Astrocyte of the spinal cord (primary cell): Measurements from ENCODE around the gene PLXNA3.

ENCODE experiments used
- DNase-seq: peaks from one replicate; pipeline ENCODE4 v3.0.0; 2011; ENCODE audit warnings: low read depth, low spot score
- H3K4me3 ChIP-seq: 2 replicates; pipeline ENCODE4 v1.5.1; 2011; ENCODE audit warnings: low read depth, mild to moderate bottlenecking, low read length, moderate library complexity
- CTCF ChIP-seq: IDR thresholded peaks from 2 replicates; pipeline ENCODE4 v1.5.1; 2012; ENCODE audit warnings: low read depth, mild to moderate bottlenecking, low read length, inconsistent platforms
- in situ Hi-C: cut with HindIII; loops from 2 replicates; pipeline ENCODE4 v1.10.0; 2017; ENCODE audit warnings: low sequenced_read_pairs

The PLXNA3 gene

GRCh38 chrX:154476821-154477220 is 18.7 kb downstream of the PLXNA3 start:
- in situ Hi-C loops, result no loop called here
- no peak for DNase-seq
- no peak for TF ChIP-seq CTCF
- H3K4me3 ChIP-seq, result no peak overlapping the region

DNA sequence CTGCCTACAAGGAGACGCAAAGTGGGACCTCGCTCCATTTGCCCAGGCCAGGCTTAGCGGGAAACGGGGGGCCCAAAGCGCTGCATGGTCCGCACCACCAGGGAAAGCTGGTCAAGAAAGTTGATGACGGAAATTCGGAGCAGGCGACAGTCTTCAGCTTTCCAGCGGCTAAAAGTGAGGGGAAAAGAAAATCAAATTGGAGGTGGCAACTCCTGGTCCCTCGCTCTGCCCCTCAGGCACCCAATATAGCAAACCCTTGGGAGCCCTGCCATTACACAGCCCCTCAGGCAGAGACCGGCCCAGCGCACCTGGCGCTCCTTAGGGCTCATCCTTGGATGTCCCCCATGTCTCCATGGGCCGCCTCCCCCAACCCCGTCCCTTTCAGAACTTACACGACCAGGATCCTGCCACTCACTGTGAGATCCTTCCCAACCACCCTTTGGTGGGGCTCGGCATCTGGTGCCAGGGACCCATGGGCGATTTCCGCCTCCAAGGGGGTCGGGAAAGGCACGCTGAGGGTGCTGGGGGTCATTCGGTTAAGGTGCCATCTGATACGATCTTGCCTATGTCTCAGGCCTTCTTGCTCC is 19.9 kb downstream of the PLXNA3 start:
- no peak for DNase-seq
- no peak for TF ChIP-seq CTCF
- in situ Hi-C loops, result no loop called here
- H3K4me3 ChIP-seq, result peak overlapping the region; percentile 51

- peak; percentile 88 for DNase-seq
- peak within 1 kb of the TSS; percentile 51 for H3K4me3 ChIP-seq
- no peak for TF ChIP-seq CTCF
- in situ Hi-C loops, result no loop called here
These were observed 20.9 kb downstream of the PLXNA3 start, which contains the start of gene LAGE3 for GRCh38 chrX:154478728-154479622. Gene LAGE3 (minus strand): TSS chrX:154479281. CDS start chrX:154478915, 366 bp downstream.

- in situ Hi-C loops, result no loop called here
- no peak for TF ChIP-seq CTCF
- DNase-seq, result no peak
- no peak overlapping the region for H3K4me3 ChIP-seq
These were observed 23.1 kb downstream of the PLXNA3 start for GRCh38 chrX:154481195-154481594.

DNA sequence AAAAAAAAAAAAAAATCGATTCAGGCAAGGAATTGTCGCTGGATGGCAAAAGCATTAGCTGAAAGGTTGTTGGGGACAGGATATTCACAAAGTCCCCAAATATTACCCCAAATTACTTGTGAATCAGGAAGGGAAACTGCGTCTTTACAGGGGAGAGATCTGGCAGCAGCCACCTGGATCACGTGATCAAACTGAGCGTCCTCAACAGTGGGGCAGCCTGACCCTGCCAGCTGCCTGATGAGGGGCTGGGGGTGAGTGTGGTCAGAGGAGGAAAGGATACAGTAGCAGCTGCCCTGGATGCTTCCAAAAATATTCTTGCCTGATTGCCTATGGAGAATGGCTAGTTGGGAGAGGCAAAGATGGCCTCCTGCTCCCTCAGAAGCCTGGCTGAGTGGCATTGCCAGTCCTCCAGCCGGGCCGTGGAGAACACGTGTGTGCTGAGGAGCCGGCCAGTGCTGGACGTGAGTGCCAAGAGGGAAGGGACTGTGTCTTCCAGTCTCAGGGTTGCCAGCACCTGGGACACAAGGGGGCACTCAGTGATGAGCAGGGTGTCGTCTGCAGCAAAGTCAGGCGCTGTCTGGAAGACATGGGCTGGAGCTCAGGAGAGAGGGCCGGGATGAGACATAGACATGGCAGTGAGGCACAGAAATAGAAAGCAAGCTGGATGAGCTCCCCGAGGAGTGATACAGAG is 24.0 kb downstream of the PLXNA3 start:
- no peak for TF ChIP-seq CTCF
- in situ Hi-C loops, result no loop called here
- H3K4me3 ChIP-seq, result no peak overlapping the region
- no peak for DNase-seq

GRCh38 chrX:154482786-154483185 is 24.7 kb downstream of the PLXNA3 start:
- H3K4me3 ChIP-seq, result no peak overlapping the region
- in situ Hi-C loops, result no loop called here

More at GRCh38 chrX:154482786-154483185, 24.7 kb downstream of the PLXNA3 start:
- DNase-seq, result no peak
- no peak for TF ChIP-seq CTCF
